IMR-90 (cell line): ENCODE measurements around the gene KRTAP3-2. TPM values are rescaled to one million over a fixed set of nuclear protein-coding genes. Genes with fewer than 3 reads are reported as not detected.

ENCODE experiments used
- ATAC-seq: fragments of 200-7000 bp; cut with Tn5 transposase; 2 replicates; pipeline ENCODE4 v1.9.1; 2020; ENCODE audit warnings: low read depth, mild to moderate bottlenecking, moderate library complexity
- BruUV-seq: library from RNA; stranded (reverse); fragments of 400-500 nt; replicated peaks from 2 replicates; lab custom pipeline; 2021; lab: Mats Ljungman, UMichigan
- CTCF ChIA-PET: fragments of 300-600 bp; formaldehyde crosslinking; extraction: SDS; loops from one replicate; lab custom pipeline; 2021; ENCODE audit warnings: antibody characterized with exemption; lab: Yijun Ruan, JAX
- POLR2A ChIA-PET: fragments of 300-600 bp; sonication (Branson Sonifier 250); formaldehyde crosslinking; loops from one replicate; lab custom pipeline; 2022; ENCODE audit warnings: antibody characterized with exemption; ENCODE audit not compliant: unreplicated experiment; lab: Charles Lee
- DNase-seq: peaks from one replicate; pipeline ENCODE4 v3.0.0; 2013
- H2AFZ ChIP-seq: replicated peaks from 2 replicates; pipeline ENCODE3; 2013; ENCODE audit warnings: low read length, mild to moderate bottlenecking; ENCODE audit not compliant: poor library complexity
- H2AK5ac ChIP-seq: 2 replicates; pipeline ENCODE4 v1.6.1; 2013; ENCODE audit warnings: low read depth, low read length, inconsistent platforms
- H2AK9ac ChIP-seq: replicated peaks from 2 replicates; pipeline ENCODE3; 2013; ENCODE audit warnings: mild to moderate bottlenecking, low read depth, low read length, moderate library complexity; ENCODE audit not compliant: poor library complexity
- H2BK120ac ChIP-seq: 2 replicates; pipeline ENCODE4 v1.6.1; 2013; ENCODE audit warnings: low read depth, low read length, inconsistent platforms
- H2BK15ac ChIP-seq: 3 replicates; pipeline ENCODE4 v1.6.1; 2013; ENCODE audit warnings: low read depth, low read length, inconsistent platforms
- H2BK20ac ChIP-seq: 2 replicates; pipeline ENCODE4 v1.6.1; 2013; ENCODE audit warnings: low read depth, mild to moderate bottlenecking, inconsistent platforms, low read length, moderate library complexity
- H2BK5ac ChIP-seq: 2 replicates; pipeline ENCODE4 v1.6.1; 2013; ENCODE audit warnings: mild to moderate bottlenecking, low read depth, low read length, inconsistent platforms; ENCODE audit not compliant: poor library complexity, severe bottlenecking
- H3K14ac ChIP-seq: replicated peaks from 2 replicates; pipeline ENCODE4 v1.6.1; 2013; ENCODE audit warnings: low read depth, low read length, inconsistent platforms
- H3K18ac ChIP-seq: 2 replicates; pipeline ENCODE4 v1.6.1; 2013; ENCODE audit warnings: low read depth, low read length, control low read depth
- H3K23ac ChIP-seq: 2 replicates; pipeline ENCODE4 v1.6.1; 2013; ENCODE audit warnings: low read depth, low read length, inconsistent platforms
- H3K27ac ChIP-seq: 2 replicates; pipeline ENCODE4 v1.5.1; 2013; ENCODE audit warnings: mild to moderate bottlenecking, control low read depth, low read length; ENCODE audit not compliant: insufficient read depth
- H3K27me3 ChIP-seq: 2 replicates; pipeline ENCODE4 v1.6.1; 2013; ENCODE audit warnings: low read length; ENCODE audit not compliant: control insufficient read depth, insufficient read depth
- H3K36me3 ChIP-seq: 2 replicates; pipeline ENCODE4 v1.6.1; 2013; ENCODE audit warnings: low read length, mixed read lengths; ENCODE audit not compliant: control insufficient read depth, insufficient read depth
- H3K4ac ChIP-seq: 2 replicates; pipeline ENCODE4 v1.6.1; 2013; ENCODE audit warnings: low read depth, low read length, inconsistent platforms
- H3K4me1 ChIP-seq: 2 replicates; pipeline ENCODE4 v1.6.1; 2013; ENCODE audit warnings: low read length, mixed read lengths; ENCODE audit not compliant: control insufficient read depth, insufficient read depth
- H3K4me2 ChIP-seq: 2 replicates; pipeline ENCODE4 v1.6.1; 2013; ENCODE audit warnings: low read depth, mild to moderate bottlenecking, control low read depth, low read length, moderate library complexity
- H3K4me3 ChIP-seq: 2 replicates; pipeline ENCODE4 v1.5.1; 2013; ENCODE audit warnings: low read depth, mild to moderate bottlenecking, control low read depth, low read length, moderate library complexity; ENCODE audit not compliant: insufficient read depth
- H3K56ac ChIP-seq: 2 replicates; pipeline ENCODE4 v1.6.1; 2013; ENCODE audit warnings: low read length, inconsistent platforms; ENCODE audit not compliant: insufficient read depth; ENCODE audit errors: extremely low read depth
- H3K79me1 ChIP-seq, 2 experiments: 2 replicates each; pipeline ENCODE4 v1.6.1; 2013; ENCODE audit warnings: low read length in 2 of 2, inconsistent platforms in 1 of 2, low read depth in 1 of 2
- H3K9ac ChIP-seq: 2 replicates; pipeline ENCODE4 v1.6.1; 2013; ENCODE audit warnings: low read depth, low read length, control low read depth
- H3K9me1 ChIP-seq: 2 replicates; pipeline ENCODE4 v1.6.1; 2013; ENCODE audit warnings: low read length, inconsistent platforms; ENCODE audit not compliant: insufficient read depth
- H3K9me3 ChIP-seq: 2 replicates; pipeline ENCODE4 v1.6.1; 2013; ENCODE audit warnings: low read length; ENCODE audit not compliant: control insufficient read depth, insufficient read depth
- H4K20me1 ChIP-seq: 2 replicates; pipeline ENCODE4 v1.6.1; 2013; ENCODE audit warnings: low read length, inconsistent platforms; ENCODE audit not compliant: insufficient read depth
- H4K5ac ChIP-seq: 2 replicates; pipeline ENCODE4 v1.6.1; 2013; ENCODE audit warnings: mild to moderate bottlenecking, low read depth, low read length, control low read depth
- H4K8ac ChIP-seq, 2 experiments: 2 replicates each; pipeline ENCODE4 v1.6.1; 2013; ENCODE audit warnings: low read depth in 2 of 2, low read length in 2 of 2, control low read depth in 1 of 2, inconsistent platforms in 1 of 2
- H4K91ac ChIP-seq: 2 replicates; pipeline ENCODE4 v1.6.1; 2013; ENCODE audit warnings: low read depth, low read length, inconsistent platforms; ENCODE audit not compliant: insufficient read depth
- BHLHE40 ChIP-seq: fragments of 150-350 bp; IDR thresholded peaks from 2 replicates; pipeline ENCODE4 v1.6.1; 2016; ENCODE audit warnings: mild to moderate bottlenecking, low read depth, low read length
- CEBPB ChIP-seq: IDR thresholded peaks from 2 replicates; pipeline ENCODE4 v1.6.1; 2012; ENCODE audit warnings: low read depth, low read length, improper control_type of control experiment
- CHD1 ChIP-seq: IDR thresholded peaks from 2 replicates; pipeline ENCODE4 v1.6.1; 2012; ENCODE audit warnings: low read depth, low read length, improper control_type of control experiment
- CTCF ChIP-seq: conservative IDR thresholded peaks from 2 replicates; pipeline ENCODE4 v1.5.1; 2012; ENCODE audit warnings: mild to moderate bottlenecking, low read depth, low read length, improper control_type of control experiment
- ELK1 ChIP-seq: fragments of 150-350 bp; IDR thresholded peaks from 2 replicates; pipeline ENCODE4 v1.6.1; 2016; ENCODE audit warnings: low read depth, mild to moderate bottlenecking, low read length, moderate library complexity, borderline replicate concordance
- MAZ ChIP-seq: IDR thresholded peaks from 2 replicates; pipeline ENCODE4 v1.6.1; 2012; ENCODE audit warnings: low read depth, mild to moderate bottlenecking, low read length, improper control_type of control experiment, moderate library complexity, borderline replicate concordance
- MXI1 ChIP-seq: IDR thresholded peaks from 2 replicates; pipeline ENCODE4 v1.6.1; 2012; ENCODE audit warnings: low read depth, mild to moderate bottlenecking, low read length, moderate library complexity, borderline replicate concordance
- NFE2L2 ChIP-seq: fragments of 150-350 bp; IDR thresholded peaks from 2 replicates; pipeline ENCODE4 v1.6.1; 2016; ENCODE audit warnings: low read depth, mild to moderate bottlenecking, low read length
- POLR2A ChIP-seq: IDR thresholded peaks from 2 replicates; pipeline ENCODE4 v1.6.1; 2012; ENCODE audit warnings: mild to moderate bottlenecking, low read depth, low read length
- RAD21 ChIP-seq: IDR thresholded peaks from 2 replicates; pipeline ENCODE4 v1.6.1; 2012; ENCODE audit warnings: low read length, improper control_type of control experiment
- RCOR1 ChIP-seq: IDR thresholded peaks from 2 replicates; pipeline ENCODE4 v1.6.1; 2012; ENCODE audit warnings: mild to moderate bottlenecking, low read length, improper control_type of control experiment; ENCODE audit not compliant: insufficient replicate concordance
- RFX5 ChIP-seq: IDR thresholded peaks from 2 replicates; pipeline ENCODE4 v1.8.0; 2012; ENCODE audit warnings: low read depth, mild to moderate bottlenecking, low read length, moderate library complexity
- USF2 ChIP-seq: fragments of 150-350 bp; IDR thresholded peaks from 2 replicates; pipeline ENCODE4 v1.6.1; 2017; ENCODE audit warnings: mild to moderate bottlenecking, antibody characterized with exemption, low read length, low read depth
- WGBS, 2 experiments: methylation state at CpG; one replicate each; pipeline versions ENCODE4 v1.1.5 to v1.1.7; 2013; ENCODE audit warnings: missing lambda C conversion rate in 2 of 2; ENCODE audit not compliant: insufficient read length in 1 of 2; ENCODE audit errors: extremely low coverage in 2 of 2; 5-methylcytosine and 5-hydroxymethylcytosine counted together
- dilution Hi-C: fragments of 300-500 bp; cut with HindIII; formaldehyde crosslinking; loops from one replicate; pipeline ENCODE4 v1.14.3; 2018; ENCODE audit warnings: low sequenced_read_pairs; ENCODE audit not compliant: unreplicated experiment
- in situ Hi-C: fragments of 300-500 bp; cut with MboI; formaldehyde crosslinking; loops from 3 replicates; pipeline ENCODE4 v1.14.3; 2019; ENCODE audit warnings: low sequenced_read_pairs, inconsistent platforms, mixed read lengths
- intact Hi-C: fragments of 100-400 bp; cut with micrococcal nuclease; formaldehyde crosslinking; loops from 2 replicates; pipeline ENCODE4 v1.10.0; 2022
- polyA plus RNA-seq, 3 experiments: library from polyadenylated mRNA; depleted of rRNA; stranded (reverse); fragments of >200 nt; gene quantifications; 2 replicates each; pipeline ENCODE4 v1.2.3, GENCODE V29; 2012; ENCODE audit warnings: low replicate concordance in 1 of 3
- total RNA-seq: library from RNA; depleted of rRNA; stranded (reverse); fragments of >200 nt; gene quantifications from 2 replicates; pipeline ENCODE4 v1.2.3, GENCODE V29; 2012

KRTAP3-2 gene
- total and polyA plus RNA-seq, 2 of the 4 experiments (the other 2 are of a cell fraction) = not detected

GRCh38 chr17:40952661-40953060, 47.0 kb downstream of the KRTAP3-2 start:
- dilution Hi-C loops = no loop called here
- CTCF ChIA-PET = interaction anchor here (1.1 kb wide), 1 partner anchor 20 kb away, joined by 4 read pairs; no protein-coding TSS in a partner anchor
- WGBS, 2 experiments = no CpG with 5 or more reads among the region's 1 CpG

More at GRCh38 chr17:40952661-40953060, 47.0 kb downstream of the KRTAP3-2 start:
- Histone ChIP-seq H2AK9ac (no peak overlapping the region), H2BK5ac (peak overlapping the region; percentile 94), H4K8ac (peak overlapping the region in 1 of 2 experiments; percentile 86; a peak in 2 of 4 replicates), H2BK120ac (peak overlapping the region; percentile 92; the same call in 1 of the 2 replicates), H4K20me1 (no peaks in the 10 kb centered on the region), H3K4me1 (peaks cover 12% of the 10 kb centered on the region), H3K23ac (no peak overlapping the region), H3K14ac (no peak overlapping the region), H3K4ac (peak overlapping the region; percentile 45; the same call in 1 of the 2 replicates), H2AK5ac (no peak overlapping the region), H3K79me1 (no peaks in the 10 kb centered on the region), H3K4me3 (no peak overlapping the region), H3K9me3 (no peaks in the 10 kb centered on the region), H3K9me1 (peaks cover 5% of the 10 kb centered on the region; the same call in 1 of the 2 replicates), H3K18ac (no peak overlapping the region; the same call in 1 of the 2 replicates), H4K91ac (no peak overlapping the region), H4K5ac (no peak overlapping the region), H2BK15ac (0 out of 3 replicates have a peak overlapping the region, but pooled peaks have one; percentile 54), H3K27ac (no peak overlapping the region), H3K9ac (no peak overlapping the region), H2AFZ (no peak overlapping the region), H3K4me2 (no peak overlapping the region), H3K27me3 (no peaks in the 10 kb centered on the region), H2BK20ac (peak overlapping the region; percentile 47; the same call in 1 of the 2 replicates), H3K56ac (no peak overlapping the region), H3K36me3 (no peaks in the 10 kb centered on the region)
- ATAC-seq (peak; percentile 33), DNase-seq (peak; percentile 93)
- POLR2A ChIA-PET = no interaction called here
- TF ChIP-seq MAZ (no peak), ELK1 (no peak), CHD1 (no peak), BHLHE40 (no peak), RCOR1 (peak; percentile 17), MXI1 (no peak), CEBPB (peak; percentile 91), USF2 (no peak), RAD21 (no peak), POLR2A (no peak), RFX5 (no peak), NFE2L2 (no peak), CTCF (no peak)
- intact Hi-C loops (no loop called here), in situ Hi-C loops (no loop called here)
- BruUV-seq = no TSS peak
